Fibroblast of peridontal ligament (primary cell): ENCODE data around the gene FBL.
A peak's percentile ranks its signal among the peaks of the same experiment; 100 is the strongest.
"Not testable (repeated sequence)": the region's sequence is repeated elsewhere in the genome, so short reads cannot be mapped to it uniquely, and the experiment has no call there.

Experiments
- DNase-seq: peaks from one replicate; pipeline ENCODE4 v3.0.0-alpha.2; 2010; ENCODE audit errors: extremely low read depth

FBL gene

DNA sequence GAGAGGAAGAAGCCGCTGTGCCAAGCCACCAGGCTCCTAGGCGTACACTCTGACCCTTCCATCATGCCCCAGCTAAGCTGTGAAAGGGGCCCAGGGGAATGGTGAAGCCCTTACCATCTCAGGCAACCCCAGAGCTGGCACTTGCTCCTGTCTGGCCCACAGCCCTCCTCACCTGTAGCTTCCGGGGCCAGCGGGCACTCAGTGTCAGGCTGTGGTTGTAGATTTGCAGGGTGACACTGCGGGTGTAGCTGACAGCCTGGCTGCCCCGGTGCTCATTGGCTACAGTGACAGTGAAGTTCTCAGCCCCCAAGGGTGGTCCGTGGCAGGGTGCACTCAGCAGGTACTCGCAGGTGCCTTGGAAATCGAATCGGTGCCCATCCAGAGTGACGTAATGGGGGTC, 30.3 kb upstream of the FBL start:
- not testable (repeated sequence) for DNase-seq

DNA sequence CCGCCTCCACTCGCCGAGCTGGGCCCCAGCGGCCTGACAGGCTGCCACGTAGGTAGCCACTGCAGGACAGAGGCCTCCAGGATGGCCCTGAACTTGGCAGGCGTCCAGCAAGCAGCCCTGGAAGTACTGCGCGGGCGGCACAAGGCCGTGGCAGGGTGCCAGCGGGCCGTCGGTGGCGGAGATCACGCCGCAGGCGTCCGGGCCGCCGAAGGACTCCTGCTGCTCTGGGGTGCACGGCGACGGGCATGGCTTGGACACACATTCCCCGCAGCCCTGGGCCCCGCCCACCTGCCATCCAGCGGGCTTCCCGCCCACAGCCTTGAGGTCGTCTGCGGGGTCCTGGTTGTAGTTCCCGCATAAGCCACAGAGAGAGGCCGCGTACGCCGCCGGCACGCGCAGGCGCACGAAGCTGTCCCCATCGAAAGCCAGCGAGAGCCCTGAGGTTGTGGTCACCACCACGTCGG, 29.3 kb upstream of the FBL start:
- DNase-seq, result not testable (repeated sequence)

DNA sequence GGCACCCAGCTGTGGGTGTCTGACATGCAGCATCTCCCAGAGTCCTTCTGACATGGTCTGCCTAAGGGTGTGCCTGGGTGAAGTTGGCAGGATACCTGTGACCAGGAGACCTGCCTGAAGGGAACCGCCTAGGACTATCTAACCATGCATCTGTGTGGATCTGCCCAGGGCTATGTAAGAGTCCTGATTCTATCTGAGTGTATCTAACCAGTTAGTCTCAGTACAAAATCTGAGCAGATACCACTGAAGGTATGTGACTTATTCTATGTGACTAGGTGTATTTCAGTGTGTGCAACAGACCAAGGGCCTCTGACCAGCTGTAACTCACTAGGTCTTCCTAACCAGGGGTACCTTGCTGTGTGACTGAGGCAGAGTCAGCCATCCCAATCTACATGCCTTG, 28.2 kb upstream of the FBL start:
- no peak for DNase-seq

DNA sequence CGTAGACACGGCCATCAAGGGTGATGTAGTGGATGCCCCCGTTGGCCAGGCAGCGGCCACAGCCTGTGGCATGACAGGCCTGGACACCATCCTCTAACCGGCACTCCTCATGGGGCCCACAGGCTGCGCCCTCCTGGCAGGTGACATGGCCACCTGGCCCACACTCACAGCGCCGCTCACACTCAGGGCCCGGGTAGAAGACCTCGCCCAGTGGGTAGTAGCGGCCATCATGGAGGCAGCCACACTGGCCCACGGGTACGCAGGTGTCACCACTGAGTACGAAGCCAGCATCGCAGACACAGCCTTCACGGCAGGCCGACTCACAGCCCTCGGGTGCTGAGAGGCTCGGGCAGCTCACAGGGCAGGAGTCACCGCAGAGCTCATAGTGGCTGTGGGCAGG, 27.2 kb upstream of the FBL start:
- DNase-seq, result no peak

DNA sequence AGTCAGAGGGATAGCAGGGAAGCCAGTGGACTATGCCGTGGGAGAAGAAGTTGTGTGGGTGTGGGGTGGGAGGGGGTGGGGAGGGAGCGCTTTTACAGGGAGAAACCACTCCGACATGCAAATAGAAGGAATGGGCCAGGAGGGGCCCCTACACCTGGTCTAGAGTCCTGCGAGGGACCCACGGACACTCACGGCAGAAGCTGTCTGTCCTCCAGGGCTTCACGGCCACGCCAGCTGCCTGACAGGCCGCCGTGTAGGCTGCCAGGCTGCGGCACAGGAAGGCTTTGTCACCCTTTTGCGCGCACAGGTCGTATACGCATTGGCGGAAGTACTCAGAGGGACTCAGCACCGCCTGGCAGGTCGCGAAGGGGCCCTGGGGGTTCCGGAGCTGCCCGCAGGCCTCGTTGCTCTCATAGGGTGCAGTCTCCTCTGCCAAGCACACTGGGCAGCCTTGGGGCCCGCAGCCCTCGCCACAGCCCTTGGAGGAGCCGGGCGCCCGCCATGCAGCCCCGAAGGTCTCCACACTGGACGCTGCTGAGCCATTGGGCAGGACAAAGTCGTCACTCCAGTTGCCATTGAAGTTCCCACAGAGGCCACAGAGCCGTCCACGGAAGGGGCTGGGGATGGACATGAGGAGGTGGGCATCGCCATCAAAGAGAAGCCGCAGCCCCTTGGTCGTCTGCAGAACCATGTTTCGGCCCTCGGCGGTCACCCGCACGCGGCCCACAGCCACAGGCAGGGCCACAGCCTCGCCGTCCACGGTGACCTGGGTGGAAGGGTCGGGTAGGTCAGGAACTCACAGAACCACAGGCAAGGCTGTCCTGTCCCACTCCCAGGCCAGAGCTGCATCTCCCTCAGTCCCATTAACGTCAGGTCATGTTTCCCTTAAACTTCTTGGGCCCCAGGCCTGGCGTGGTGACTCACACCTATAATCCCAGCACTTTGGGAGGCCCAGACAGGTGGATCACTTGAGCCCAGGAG, 26.0 kb upstream of the FBL start:
- DNase-seq, result no peak

DNA sequence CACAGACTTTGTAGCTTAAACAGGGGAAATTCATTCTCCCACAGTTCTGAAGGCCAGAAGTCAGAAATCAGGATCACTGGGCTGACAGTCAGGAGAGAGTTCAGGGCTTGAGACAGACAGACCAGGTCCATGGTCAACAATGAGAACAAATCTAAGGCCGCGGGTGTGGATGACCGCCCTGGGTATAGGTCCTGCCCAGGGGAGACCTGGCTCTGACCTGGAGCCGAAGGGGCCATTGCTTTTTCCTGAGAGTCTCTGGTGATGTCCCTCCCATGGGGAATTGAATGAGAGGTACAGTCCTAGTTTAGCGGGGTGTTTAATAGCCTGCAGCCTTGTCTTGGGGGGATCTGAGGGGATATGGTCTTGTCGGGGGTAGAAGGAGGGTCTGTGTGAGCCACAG, 25.2 kb upstream of the FBL start:
- no peak for DNase-seq

DNA sequence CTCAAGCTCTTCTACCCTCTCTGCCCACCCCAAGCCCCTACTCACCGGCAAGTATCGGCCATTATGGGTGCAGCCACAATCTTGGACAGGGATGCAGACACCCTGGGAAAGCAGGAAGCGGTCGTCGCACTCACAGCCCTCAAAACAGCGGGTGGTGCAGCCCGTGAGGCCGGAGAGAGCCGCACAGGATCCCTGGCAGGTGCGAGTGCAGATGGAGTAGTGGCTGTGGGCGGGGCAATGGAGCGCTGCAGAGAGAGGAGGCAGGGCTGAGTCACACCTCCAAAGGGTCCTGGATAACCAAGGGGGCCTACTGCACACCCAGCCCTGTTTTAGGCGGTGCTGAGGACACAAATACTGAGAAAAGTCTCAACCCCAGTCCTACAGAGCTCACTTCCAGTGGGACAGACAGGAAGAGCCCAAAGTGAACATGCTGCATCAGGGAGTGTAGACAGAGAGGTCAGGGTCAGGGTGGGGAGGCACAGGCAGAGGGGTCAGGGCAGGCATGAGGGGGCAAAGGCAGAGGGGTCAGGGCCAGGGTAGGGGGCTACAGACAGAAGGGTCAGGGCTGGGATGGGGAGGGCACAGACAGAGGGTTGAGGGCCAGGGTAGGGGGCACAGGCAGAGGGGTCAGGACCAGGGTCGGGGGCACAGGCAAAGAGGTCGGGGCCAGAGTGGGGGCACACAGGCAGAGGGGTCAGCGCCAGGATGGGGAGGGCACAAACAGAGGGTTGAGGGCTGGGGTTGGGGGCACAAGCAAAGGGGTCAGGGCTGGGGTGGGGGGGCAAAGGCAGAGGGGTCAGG, 24.2 kb upstream of the FBL start:
- no peak for DNase-seq

DNA sequence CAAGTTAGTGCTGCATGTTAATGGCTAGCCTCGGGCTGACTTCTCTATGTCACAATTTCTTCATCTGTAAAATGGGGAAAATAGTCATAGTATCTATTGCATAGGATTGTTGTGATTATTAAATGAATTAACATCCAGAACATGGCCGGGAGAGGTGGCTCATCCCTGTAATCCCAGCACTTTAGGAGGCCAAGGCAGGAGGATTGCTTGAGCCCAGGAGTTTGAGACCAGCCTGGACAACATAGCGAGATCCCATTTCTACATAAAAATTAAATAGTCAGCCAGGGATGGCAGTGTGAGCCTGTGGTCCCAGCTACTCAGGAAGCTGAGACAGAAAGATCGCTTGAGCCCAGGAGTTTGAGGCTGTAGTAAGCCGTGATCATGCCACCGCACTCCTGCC, 21.8 kb upstream of the FBL start:
- DNase-seq, result no peak

DNA sequence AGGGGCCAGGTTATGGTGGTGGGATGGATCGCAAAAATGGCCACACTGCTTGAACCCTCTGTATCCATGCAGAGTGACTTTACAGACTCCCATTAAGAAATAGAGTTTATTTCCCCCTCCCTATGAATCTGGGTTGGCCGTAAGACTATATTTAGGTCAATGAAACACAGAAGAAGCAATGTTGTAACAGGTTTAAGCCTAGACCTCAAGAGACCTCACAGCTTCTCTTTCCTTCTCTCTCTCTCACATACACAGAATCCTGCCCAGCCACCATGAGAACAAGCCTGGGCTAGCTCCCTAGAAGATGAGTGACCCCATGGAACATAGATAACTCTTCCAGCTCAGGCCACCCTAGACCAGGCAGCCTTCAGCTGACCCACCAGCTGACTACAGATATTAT, 21.0 kb upstream of the FBL start:
- DNase-seq, result no peak

DNA sequence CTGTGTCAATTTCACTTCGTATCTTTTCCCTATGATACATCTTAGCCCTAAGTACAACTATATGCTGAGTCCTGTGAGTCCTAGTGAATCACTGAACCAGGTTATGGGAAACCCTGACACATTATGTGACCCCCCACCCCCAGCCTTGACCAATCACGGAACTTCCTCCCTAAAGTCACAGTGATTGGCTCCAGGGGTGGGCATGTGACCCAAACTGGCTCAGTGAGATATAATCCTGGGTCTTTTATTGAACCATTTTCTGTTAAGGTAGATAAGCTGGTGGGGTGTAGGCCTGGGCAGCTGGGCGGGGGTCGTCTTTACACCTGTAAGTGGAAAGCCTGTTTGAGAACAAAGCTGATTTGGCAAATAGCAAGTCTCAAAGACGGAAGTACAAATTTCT, 19.8 kb upstream of the FBL start:
- DNase-seq, result no peak

DNA sequence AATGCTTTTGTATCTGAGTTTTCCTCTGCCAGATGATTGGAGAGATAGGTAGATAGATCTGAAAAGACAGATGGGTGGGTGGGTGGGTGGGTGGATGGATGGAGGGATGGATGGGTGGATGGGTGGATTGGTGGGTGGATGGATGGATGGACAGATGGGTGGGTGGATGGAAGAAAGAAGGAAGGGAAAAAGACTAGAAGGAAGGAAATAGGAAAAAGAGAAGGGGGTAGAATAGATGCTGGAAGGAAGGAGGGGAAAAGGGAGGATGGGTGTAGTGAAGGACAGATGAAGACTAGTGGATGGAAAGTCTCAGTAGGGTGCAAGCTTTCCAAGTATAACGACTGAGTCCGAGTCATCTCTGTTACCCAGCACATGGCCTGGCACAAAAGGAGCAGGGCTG, 19.0 kb upstream of the FBL start:
- DNase-seq, result no peak

DNA sequence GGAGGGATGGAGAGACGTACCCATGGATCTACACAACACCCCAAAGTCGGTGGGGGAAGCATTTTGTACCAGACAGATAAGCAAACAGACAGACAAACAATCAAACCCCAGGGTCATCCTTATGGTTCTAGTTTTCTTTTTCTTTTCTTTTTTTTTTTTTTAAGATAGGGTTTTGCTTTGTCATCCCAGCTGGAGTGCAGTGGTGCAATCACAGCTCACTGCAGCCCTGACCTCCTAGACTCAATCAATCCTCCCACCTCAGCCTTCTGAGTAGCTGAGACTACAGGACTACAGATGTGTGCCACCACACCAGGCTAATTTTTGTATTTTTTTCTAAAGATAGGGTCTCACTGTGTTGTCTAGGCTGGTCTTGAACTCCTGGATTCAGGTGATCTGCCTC, 17.9 kb upstream of the FBL start:
- no peak for DNase-seq

DNA sequence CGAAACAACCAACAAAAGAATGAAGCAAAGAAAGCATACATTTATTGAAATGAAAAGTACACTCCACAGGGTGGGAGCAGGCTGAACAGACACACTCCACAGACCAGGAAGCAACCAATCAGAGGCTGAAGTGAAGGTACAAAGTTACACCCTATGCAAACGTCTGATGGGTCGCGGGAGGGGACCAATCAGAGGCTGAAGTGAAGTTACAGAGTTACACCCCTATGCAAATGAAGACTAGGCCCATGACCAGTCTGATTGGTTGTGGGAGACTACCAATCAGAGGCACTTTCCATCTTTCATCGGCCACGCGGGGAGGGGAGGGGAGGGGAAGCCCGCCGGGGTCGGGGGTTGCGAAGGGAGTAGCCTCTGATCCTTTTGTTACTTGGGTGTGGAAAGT, 12.4 kb upstream of the FBL start:
- DNase-seq, result no peak

DNA sequence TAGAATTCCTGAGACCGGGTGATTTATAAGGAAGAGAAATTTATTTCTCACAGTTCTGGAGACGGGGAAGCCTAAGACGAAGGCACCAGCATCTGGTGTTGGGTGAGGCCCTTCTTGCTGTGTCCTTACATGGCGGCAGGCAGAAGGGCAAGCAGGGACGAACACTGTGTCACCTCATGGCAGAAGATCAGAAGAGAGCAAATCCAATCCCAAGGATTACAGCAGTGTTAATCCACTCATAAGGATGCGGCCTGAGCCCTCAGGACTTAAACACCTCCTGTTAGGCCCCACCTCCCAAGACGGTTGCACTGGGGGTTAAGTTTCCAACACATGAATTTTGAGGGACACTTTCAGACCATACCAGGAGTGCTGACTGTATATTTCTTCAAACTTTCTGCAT, 6.7 kb upstream of the FBL start:
- DNase-seq, result no peak

DNA sequence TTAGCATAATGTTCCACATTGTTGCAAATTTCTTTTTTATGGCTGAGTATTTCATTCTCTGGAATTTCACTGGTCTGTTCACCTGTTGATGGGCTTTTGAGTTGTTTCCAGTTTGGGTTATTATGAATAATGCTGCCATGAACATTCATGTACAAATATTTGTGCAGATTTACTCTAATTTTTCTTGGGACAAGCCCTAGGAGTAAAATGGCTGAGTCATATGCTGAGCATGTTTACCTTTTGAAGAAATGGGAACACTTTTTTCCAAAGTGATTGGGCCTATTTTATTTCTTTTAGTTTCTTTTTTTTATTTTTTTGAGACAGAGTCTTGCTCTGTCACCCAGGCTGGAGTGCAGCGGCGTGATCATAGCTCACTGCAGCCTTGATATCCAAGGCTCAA, 4.7 kb upstream of the FBL start:
- DNase-seq, result no peak

DNA sequence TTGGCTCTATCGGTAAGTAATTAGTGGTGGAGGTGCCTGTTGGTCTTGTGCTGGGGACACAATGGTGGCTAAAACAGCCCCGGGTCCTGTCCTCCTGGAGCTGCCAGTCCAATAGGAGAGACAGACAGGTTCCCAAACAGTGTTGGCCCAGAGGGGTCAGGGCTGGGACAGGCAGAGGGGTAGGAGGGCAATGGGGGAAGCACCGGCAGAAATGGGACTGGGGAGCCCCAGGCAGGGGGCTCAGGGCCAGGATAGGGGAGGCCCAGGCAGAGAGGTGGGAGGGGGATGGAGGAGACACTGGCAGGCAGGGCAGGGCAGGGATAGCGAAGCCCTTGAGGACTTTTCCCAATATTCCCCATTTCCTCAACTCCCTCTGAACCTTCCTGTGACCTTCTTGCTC, 2.2 kb upstream of the FBL start:
- DNase-seq, result no peak

DNA sequence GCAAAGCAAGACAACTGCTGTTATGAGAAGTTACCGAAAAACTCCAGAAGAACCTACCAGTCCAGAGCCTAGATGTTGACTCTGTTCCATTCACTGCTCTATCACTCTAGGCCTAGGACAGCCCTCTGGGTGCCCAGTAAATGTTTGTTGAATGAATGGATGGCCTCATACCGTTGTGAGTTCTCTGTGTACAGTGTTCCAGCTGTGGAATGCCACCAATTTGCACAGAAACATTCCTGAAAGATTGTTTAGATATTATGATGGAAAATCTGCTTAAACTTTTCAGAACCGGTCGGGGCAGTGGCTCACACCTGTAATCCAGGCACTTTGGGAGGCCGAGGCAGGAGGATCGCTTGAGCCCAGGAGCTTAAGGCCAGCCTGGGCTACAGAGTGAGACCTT, 1.3 kb upstream of the FBL start:
- no peak for DNase-seq

DNA sequence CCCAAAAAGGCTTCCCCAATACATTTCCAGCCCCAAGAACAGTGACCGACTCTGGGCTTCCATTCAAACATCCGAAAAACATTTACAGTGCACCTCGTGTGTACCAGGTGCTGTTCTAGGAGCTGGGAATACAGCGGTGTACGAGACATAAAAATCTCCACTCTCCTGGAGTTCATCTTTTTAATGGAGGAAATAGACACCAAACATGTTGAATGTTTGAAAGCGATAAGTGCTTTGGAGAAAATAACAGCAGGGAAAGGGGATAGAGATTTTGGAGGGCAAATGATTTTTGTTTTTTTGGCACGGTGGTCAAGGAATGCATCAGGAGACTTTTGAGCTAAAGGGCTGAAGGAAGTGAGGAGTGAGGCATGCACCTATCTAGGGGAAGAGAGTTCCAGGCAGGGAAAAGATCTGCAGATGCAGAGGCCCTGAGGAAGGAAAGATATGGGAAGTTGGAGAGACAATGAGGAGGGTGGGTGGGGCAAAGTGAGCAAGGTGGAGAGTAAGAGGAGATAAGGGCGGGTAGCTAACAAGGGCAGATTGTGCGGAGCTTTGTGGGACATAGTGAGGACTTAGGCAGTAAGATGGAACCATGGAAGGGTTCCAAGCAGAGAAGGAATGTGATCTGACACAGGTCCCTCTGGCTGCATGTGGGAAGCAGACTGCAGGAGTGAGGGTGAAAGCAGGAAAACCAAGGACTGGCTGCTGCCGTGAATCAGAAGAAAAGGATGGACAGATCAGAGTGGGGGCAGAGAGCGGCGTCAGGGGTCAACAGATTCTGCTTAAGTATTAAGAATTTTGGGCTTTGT, 703 bp upstream of the FBL start:
- no peak for DNase-seq

DNA sequence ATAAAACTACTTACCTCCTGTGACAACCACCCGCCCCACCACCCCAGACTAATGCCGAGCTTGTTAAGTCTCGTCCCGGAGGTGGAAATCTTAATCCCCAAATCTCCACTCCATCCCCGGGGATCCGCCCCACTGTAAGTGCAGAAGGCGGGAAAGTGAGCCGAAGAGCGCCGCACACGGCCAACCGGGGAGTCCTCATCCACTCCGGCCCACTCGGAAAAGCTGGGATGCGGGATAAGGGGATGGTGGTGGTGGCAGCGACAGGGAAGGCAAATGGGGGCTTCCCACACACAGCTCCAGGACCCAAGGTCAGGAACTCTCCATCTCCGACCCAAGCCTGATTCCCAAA, 621 bp downstream of the FBL start:
- peak; percentile 20 for DNase-seq

DNA sequence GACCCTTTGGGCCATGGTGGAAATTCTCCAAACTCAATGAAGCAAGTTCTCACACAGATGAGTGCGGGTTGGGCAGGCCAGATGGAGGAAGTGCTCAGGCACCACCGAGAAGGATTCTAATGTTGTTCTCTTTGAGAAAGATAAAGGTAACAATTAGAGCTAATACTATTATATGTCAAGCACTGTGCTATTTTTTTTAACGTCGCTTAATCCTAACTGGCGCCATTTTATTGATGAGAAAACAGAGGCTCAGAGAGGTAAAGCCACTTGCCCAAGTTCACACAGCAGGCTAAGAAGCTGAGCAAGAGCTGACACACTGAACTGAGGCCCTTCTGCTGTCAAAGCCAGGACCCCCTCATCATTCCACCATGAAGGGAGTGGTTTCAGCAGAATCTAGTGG, 1.0 kb downstream of the FBL start:
- DNase-seq, result no peak

DNA sequence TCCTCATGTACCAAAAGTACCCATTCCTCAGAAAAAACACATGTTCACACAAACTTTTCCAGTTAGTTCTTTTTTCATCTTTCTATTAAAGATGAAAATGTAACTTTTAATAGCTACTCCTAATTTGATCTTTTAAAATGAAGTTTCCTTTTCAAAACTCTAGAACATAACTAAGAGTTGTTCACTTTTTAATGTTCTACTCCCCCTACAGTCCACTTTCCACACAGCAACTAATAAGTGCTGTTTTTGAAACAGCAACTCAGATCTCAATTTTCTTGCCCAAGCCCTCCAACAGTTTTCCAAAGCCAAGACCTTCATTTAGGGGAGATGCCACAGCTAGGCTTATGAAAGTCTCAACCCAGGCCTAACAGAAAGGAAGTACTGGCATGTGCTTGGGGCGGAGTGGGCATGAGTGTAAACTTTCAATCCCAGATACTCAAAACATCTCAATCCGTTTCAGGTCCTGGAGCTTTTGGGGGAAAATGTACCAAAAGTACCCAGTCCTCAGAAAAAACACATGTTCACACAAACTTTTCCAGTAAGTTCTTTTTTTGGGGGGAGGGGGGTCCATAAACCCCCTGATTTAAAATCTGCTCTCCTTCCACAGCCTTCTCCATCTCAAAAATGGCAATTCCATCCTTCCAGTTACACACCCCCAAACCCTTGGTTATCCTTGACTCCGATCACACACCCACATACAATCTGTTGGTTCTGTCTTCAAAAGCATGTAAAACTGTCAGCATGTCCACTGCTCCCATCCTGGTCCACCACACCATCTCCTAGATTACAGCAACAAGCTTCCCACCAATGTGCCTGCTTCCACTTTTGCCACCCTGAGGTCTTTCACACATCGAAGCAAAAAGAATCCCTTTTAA, 2.0 kb downstream of the FBL start:
- peak; percentile 78 for DNase-seq
